Measurements from ENCODE around the gene PRAC1.

PRAC1 gene

DNA sequence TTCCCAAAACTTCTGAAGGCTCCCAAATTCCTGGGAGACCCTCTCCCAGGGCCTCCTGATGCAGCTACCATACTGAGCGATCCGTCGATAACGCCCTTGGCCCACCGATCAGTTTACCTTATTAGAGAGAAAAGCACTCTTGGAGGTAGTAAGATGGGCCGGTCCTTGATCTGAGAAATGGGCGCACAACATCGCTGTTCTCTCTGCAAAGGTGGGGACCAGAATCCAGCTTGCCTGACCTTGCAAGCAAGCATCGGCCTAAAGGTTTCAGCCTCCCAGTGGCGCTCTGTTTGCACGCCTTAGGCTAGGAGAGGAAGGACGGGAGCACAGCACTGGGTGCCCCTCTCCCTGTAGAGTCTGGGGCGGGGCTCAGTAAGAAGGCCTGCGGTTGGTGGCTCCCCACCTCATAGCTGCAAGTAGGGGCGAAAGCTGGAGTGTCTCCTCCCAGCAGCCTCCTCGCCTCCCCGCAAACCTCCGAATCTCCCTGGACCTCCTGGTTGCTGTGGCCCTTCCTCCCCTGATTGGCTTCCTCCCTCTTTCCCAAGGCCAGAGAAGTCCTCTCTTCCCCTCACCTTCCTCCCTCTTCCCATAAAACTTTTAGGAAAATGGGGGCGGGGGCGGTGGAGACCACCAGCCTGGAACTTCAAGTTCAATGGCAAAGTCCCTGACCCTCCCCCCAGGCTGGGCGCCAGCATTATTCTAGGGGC is at the start of gene PRAC1:
TSS of gene PRAC1 (minus strand) at position 318 of the 707 bp plus-strand sequence. CDS start at position 192, 126 bp downstream.
- no peak for DNase-seq

- no peak for DNase-seq
These were observed 48.6 kb upstream of the PRAC1 start for GRCh38 chr17:48770954-48771353.

GRCh38 chr17:48769009-48769675 is 46.8 kb upstream of the PRAC1 start:
- no peak for DNase-seq

DNA sequence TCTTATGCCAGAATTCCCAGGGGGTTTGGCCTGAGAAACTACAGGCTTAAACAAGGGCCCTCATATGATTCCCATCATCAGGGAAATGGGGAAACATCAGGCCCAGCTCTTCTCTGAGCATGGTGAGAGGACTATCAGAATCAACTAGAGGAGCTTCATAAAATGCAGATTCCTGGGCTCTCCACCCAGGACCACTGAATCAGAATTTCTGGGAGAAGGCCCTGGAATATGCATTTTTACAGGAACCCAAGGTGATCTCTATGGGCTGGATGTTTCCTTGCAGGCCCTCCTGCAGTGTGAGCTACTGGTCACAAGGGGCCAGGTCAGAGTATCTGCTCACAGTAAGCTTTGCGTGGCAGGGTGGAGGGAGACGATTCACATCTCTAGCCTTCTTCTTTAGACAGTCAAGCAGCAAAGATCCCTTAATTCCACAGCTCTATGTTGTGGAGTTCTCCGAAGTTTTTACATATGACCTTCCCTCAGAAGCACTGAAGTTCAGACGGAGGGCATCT is 45.0 kb upstream of the PRAC1 start:
- no peak for DNase-seq

- DNase-seq = no peak
These were observed 38.8 kb upstream of the PRAC1 start for GRCh38 chr17:48761114-48761513.

DNA sequence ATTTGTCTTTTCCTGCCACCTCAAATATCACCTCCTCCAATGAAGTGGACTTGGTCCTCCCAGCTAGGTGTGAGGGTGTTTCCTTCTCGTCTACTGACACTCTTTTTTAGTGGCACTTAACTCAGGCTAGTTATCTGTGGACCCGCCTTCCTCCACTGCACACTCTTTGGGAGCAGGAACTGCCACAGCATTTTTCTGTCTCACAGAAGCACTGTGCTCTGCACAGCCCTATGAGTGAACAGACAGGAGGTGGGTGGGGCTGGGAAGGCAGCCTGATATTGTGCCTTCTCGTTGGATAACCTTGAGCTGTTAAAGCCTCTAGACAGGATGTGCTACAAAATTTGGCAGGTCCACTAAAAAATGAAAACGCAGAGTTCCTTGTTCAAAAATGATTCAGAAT is 38.1 kb upstream of the PRAC1 start:
- DNase-seq = no peak

DNA sequence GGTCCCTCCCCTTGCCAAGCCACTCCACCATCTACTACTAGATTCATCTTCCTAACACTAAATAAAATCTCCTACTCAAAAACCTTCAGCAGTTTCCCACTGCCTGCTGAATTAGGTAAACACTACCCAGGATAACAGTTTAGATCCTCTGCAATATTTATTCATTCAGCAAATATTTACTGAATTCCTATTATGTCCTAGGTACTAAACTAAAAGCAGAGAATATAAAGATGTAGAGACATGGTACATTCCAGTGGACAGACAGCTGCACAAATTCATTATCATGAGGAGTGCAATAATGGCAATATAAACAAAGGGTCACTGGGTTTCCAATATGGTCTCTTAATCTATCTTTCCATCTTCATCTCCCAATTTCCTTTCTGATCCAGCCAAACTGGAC is 37.0 kb upstream of the PRAC1 start:
- DNase-seq = no peak

DNA sequence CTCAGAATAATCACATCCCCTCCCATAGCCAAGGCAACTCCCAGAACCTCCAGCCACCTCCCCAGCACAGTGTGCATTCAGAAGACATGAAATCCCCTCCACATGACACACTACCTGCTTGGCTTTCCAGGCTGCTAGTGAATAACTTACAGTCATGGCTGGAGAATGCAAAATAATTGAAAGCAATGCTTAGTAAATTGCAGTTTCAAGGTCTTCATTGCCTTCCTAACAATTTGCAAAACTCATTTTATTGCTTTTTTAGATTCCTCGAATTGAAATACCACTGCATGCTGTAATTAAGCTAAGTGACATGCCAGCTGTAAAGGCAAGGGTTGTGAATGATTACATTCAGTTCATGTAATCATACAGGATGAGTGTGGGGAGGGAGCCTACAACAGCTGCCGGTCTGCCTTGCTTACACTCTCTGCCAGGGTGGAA is 35.2 kb upstream of the PRAC1 start:
- no peak for DNase-seq

DNA sequence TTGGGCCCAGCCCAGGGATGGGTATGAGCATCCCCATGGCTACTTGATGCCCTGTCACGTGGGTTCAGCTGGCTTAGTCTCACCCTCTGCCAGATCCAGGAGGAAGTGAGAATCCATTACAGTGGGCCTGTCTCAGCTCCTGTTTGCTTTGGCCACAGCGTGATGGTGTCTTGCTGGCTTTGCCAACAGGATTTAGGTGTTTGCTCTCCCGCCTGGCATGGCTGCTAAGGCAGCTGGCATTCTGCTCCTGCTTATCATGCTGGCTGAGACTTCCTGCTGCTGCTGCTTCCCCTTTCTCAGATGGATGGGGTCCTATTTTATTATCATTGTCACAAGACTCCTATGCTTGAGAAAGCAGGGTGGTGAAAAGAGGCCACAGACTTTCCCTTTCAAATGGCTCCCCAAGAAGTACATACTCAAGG is 34.5 kb upstream of the PRAC1 start:
- no peak for DNase-seq

- no peak for DNase-seq
These were observed 33.0 kb upstream of the PRAC1 start for GRCh38 chr17:48755356-48755755.

- DNase-seq = no peak
These were observed 32.4 kb upstream of the PRAC1 start for GRCh38 chr17:48754500-48755261.

GRCh38 chr17:48753794-48754499 is 31.6 kb upstream of the PRAC1 start:
- peak; percentile 54 for DNase-seq

GRCh38 chr17:48752399-48753288 is 30.3 kb upstream of the PRAC1 start:
- DNase-seq = no peak

DNA sequence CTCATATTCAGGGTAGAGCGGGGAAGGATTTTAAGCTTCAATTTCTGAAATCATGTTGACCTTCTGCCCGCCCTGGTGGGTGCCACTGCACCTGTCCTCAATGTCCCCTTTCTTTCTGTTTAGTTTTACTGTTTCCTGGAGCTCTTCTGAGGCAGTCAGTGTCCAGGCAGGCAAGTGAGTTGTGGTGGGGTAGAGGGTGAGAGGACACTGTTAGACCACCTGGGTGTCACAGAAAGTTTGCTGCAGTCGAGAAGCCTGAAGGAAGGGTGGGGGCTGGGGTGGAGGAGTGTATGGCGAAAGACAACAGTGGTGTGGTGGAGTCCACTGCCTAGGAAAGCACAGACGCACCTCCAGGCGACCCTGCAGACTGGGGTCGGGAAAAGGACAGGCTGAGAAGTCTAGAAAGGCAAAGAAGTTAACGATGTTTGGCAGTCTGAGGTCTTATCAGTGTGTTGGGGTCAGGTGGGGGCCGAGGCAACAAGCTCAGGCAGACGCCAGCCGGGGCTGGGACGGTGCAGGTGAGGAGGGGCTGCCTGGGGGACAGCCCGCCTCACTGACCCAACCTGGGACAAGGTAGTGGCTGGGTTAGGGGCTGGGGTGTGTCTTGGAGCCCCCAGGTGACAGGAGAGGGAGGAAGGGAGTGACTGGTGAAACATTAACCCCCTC is 29.5 kb upstream of the PRAC1 start:
- no peak for DNase-seq

- DNase-seq = no peak
These were observed 28.9 kb upstream of the PRAC1 start for GRCh38 chr17:48751172-48751571.

DNA sequence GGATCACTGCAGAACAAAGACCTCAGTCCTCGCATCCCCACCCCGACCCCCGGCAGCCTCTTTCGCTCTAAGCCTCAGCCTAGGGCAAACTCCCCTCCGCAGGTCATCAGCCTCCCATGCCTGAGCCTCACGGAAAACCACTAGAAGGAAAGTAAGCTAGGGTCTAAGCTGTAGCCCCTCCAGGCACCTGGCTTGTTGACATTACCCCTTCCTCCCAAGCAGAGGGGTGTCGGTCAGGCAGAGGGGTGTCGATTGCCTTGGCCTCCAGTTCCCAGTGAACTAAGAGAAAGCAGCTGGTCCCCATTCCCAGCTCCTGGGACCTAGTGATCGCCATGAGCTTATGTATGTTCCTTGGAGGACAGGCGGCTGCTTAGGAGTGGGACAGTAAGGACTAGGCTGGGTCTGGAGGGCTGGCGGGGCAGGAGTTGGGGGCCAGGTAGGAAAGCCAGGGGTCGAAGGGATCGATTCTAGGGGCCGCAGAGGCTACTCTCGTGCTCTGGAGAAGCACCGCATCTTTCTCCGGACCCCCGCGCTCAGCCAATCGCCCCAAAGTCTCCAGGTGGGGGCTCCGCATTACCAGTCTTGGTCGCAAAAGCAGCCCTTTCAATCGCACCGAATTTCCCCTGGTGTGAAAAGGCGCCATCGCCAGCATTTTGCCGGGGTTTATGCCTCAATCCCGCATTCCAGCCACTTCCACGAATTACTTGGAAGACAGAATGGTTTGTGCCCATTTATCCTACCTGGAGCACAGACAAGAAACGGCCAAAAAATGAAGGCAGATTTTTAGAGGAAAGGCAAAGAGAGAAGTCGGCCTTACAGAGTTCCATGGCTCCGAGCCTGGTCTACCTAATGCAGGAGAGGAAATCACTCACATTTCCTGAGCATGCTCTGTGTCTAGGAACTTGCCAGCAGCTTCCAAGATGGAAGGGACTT is 27.6 kb upstream of the PRAC1 start:
- no peak for DNase-seq

DNA sequence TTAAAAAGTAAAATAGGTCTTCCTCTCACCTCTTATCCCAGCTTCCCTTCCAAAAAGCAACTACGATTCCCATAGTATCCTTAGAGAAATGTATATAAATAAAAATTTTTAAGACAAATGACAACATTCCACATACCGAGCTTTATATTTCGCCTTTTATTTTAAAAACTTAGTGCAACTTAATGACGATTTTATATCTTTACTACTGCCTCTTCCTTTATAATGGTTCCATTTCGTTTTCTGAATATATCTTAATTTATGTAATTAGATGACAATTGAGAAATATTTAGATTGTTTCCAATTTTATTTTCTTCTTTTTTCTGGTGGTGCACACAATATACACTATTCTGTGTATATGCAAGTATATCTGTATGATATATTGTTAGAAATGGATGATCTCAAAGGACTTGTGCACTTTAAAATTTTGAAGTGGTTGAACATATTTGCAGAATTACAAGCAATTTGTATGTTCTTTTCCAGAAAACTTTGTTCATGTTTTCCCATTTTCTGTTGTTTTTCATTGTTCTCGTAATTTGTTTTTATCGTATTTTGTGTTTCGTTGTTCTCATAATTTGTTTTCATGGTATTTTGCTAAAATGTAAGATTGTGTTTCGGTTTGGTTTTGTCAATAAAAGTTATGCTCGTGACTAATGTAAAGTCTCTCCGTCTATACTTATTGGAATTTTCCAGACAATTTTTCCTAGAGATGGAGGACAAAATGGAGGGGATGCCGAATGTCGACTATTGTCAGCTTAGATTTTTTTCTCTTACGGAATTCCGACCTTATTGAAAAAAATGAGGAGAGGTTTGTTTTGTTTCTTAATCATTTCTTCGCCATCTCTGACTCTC is 26.6 kb upstream of the PRAC1 start:
- DNase-seq = no peak

GRCh38 chr17:48747445-48748363 is 25.4 kb upstream of the PRAC1 start:
- DNase-seq = no peak

Measured in kidney glomerular epithelial cell (primary cell).